Limb (tissue), 2 donors: Measurements from ENCODE around the gene PLEKHA1.

Experiments
- DNase-seq, 2 donors: peaks; one replicate each; pipeline ENCODE4 v3.0.0-alpha.2; 2016; ENCODE audit errors: extremely low spot score in 2 of 2

The PLEKHA1 gene

GRCh38 chr10:122420624-122421007 lies 46.1 kb downstream of the PLEKHA1 start:
- DNase-seq, result no peak

DNA sequence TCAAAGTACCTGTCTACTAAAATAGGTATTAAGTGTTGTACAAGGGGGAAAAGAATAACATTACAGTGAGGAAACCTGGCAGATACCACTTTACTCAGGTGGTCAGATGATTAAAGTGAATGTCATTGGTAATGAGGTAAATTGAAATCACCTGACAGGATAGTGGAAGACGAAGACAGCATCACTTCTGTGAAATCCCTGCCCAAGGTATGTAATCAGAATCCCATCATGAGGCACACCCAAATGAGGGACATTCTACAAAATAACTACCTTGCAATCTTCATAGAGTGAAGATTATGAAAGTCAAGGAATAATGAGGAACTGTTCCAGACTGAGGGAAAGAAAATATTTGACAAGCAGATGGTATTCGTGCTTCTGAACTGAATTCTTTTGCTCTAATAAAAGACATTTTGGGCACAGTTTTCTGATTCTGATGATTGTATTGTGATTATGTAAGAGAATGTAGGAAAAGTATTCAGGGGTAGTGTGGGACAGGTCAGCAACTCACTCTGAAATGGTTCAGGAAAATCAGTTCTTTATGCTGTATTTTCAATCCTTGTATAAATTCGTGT lies 46.6 kb downstream of the PLEKHA1 start:
- DNase-seq, result no peak

GRCh38 chr10:122421742-122422141 lies 47.2 kb downstream of the PLEKHA1 start:
- no peak for DNase-seq

DNA sequence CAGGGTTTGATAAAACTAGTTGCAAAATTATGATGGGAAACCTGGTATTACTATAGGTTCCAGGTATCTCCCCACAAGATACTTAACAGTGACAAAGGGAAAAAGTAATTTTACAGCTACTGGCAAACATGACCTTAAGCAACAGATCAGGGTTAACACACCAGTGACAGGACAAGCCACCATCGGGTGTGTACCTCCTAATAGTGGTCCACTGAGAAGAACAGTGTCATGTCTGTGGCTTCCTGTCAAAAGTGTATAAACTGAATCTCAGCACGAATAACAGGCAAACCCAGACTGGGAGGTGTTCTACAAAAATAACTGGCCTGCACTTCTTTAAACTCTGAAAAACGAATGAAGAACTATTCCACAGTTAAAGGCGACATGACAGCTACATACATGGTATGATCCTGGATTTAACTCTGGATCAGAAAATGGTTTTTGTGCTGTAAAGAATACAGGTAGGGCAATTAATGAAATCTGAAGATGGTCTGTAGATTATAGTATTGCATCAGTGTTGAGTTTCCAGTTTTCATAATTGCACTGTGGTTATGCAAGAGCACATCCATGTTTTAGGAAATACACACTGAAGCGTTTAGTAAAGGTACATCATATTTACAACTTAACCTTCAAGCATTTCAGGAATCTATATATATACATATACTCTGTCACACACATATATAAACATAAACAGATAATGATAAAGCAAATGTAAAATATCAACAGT lies 47.9 kb downstream of the PLEKHA1 start:
- DNase-seq, result no peak

- no peak for DNase-seq
Observed at GRCh38 chr10:122424059-122424458, 49.6 kb downstream of the PLEKHA1 start.

DNA sequence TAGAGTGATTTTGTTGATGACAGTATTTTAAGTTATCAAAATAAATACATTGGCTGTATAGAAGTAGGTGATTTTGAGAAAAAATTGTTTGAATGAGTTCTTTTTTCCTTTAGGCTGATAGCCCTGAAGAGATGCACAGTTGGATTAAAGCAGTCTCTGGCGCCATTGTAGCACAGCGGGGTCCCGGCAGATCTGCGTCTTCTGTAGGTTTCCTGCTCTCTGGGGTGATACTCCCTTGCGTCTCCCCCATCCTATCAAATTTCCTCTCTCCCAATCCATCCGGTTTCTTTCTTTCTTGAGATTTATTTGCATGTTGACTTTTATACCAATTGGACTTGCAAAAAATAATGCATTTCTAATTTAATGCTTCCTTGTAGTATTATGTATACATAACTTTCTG lies 52.3 kb downstream of the PLEKHA1 start:
- no peak for DNase-seq

DNA sequence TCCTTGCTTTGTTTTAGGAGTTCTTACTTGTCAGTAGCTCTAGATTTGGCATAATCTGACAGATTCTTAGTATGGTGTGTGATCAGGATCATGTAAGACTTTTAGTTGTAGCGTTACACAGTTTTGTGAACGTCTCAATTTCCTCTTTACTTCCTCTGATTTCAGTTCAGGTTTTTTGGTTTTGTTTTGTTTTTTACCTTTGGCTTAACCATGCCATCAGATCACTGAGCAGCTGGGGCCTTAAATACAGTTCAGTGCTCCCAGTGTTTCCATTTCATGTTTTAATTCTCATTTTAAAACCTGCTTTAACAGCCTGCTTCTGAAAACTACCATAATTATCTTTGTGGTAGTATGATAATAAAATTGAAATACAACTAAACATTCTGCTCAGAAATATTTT lies 52.8 kb downstream of the PLEKHA1 start:
- no peak for DNase-seq

GRCh38 chr10:122435212-122435827 lies 60.8 kb downstream of the PLEKHA1 start:
- DNase-seq, result peak in 1 of 2 donors; percentile 81

GRCh38 chr10:122441961-122442360 lies 67.5 kb downstream of the PLEKHA1 start:
- no peak for DNase-seq

DNA sequence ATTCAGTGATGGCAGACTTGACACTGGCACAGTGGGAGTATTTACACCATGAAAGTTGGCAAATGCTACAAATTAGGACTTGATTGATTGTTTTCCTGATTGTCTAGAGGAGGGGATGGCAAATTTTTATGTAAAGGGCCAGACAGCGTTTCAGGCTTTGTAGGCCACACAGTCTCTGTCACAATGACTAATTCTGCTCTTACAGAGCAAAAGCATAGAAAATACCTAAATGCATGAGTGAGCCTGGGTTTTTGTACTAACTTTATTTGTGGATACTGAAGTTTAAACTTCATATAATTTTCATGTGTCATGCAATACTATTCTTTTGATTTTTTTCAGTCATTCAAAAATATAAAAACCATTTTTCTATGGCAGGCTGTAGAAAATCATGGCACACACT lies 71.0 kb downstream of the PLEKHA1 start:
- DNase-seq, result no peak

DNA sequence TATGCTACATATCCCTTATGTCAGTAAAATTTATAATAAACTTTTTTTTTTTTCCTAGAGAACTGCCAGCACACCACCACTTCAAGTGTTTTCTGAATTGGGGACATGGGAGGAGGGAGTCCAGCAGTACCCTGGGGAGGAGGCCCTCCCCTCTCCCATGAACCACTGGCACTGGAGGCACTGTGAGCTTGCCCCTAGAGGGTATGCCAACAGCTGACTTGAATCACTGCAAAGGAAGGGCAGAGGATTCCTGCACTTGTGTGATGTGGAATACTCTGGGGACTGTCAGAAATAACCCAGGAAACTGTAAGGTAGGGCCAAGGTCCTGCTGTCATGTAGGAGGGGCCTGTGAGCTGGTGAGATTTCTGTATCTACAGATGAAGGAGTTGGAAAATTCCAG lies 71.4 kb downstream of the PLEKHA1 start:
- DNase-seq, result no peak

GRCh38 chr10:122446668-122447423 lies 72.3 kb downstream of the PLEKHA1 start:
- DNase-seq, result no peak

DNA sequence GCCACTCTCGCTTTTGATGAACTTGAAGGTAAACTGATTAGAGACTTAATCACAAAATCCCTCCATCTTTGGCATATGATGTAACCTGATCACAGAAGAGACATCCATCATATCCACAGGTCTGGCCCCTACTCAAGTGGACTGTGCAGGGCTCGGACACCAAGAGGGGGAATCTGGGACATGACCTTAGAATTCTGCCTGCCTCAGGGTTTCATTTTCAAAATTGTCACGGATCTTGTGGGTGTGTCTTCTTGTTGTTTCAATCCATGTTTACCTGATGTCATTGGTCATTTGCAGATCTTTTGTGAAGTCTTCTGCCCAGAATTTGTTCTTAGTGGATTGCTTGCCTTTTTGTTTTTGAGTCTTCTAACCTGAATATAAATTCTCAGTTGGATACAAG lies 74.1 kb downstream of the PLEKHA1 start:
- DNase-seq, result no peak

GRCh38 chr10:122449153-122449552 lies 74.6 kb downstream of the PLEKHA1 start:
- no peak for DNase-seq

DNA sequence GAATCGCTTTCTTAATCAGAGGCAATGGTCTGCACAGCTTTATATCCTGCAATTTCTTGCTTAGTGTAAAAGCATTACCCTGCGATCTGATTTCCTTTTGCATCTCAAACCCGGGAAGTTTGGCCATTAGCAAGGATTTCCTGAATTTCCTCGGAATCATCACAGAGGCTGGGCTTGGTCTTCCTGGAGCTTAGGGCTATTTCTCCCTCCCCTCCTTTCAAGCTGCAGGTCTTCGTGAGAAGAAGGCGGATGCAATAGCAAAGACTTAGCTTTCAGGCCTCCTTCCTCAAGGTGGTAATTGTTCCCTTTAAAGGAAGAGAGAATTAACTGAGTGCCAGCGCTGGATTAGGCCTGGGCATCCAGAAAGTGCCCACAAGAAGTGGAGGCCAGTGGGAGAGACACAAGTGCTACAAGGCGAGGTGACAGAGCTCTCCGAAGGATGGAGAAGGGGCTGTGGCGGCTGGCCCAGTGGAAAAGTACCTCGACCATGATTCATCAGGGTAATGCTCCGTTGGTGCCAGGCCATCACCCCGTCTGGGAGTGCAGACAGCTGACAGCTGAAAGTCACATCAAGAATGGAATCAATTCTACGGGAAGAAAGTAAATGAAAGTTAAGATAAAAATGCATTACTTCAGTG lies 76.0 kb downstream of the PLEKHA1 start:
- no peak for DNase-seq

- DNase-seq, result no peak
Observed at GRCh38 chr10:122454071-122454470, 79.6 kb downstream of the PLEKHA1 start.

- DNase-seq, result no peak
Observed at GRCh38 chr10:122454603-122455080, 80.1 kb downstream of the PLEKHA1 start, which contains the start of gene ARMS2. Gene ARMS2, plus strand, starts transcription at chr10:122454653. Its CDS starts 75 bp downstream, at chr10:122454728.

- no peak for DNase-seq
Observed at GRCh38 chr10:122455376-122456079, 81.0 kb downstream of the PLEKHA1 start.

GRCh38 chr10:122457934-122458333 lies 83.4 kb downstream of the PLEKHA1 start:
- no peak for DNase-seq

DNA sequence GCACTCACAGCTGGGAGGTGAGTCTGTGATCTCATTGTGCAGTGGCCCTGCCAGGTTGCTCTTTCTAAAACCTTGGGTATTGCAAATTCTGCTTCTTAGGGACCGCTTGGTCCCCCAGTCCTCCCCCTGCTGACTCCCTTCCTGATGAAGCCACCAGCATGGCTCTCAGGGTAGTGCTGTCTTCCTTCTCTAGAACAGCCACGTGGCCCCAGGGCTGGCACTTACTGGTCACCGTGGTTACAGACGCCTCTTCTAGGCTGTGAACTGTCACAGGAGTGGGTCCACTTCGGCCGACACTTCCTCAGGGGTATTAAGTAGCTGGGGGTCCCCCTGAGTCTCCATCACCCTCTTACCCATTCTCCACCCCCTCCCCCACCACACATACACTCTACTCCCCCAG lies 84.2 kb downstream of the PLEKHA1 start:
- no peak for DNase-seq
